Natural killer cell (primary cell): ENCODE data around the gene IQCC. TPM values are rescaled to one million over a fixed set of nuclear protein-coding genes. Genes with fewer than 3 reads are reported as not detected.

Source experiments
- ATAC-seq, 3 donors: fragments of 150-1000 bp in 2 of 3; fragments of 200-7000 bp in 1 of 3; cut with Tn5 transposase; 1 replicate in 1 of 3; 2 replicates in 2 of 3; pipeline ENCODE4 v1.10.0; 2021; ENCODE audit warnings: mild to moderate bottlenecking in 2 of 3, moderate library complexity in 2 of 3
- DNase-seq, 2 donors: peaks; one replicate each; pipeline versions ENCODE4 v3.0.0 to v3.0.0-alpha.2; 2013 to 2021; ENCODE audit warnings: mixed read lengths in 1 of 2
- H3K27ac ChIP-seq: one replicate; pipeline ENCODE4 v1.5.1; 2013; ENCODE audit warnings: mild to moderate bottlenecking, low read length
- H3K27me3 ChIP-seq: one replicate; pipeline ENCODE4 v1.6.1; 2013; ENCODE audit warnings: low read length; ENCODE audit not compliant: control insufficient read depth, insufficient read depth
- H3K36me3 ChIP-seq: one replicate; pipeline ENCODE4 v1.6.1; 2013; ENCODE audit warnings: low read length; ENCODE audit not compliant: control insufficient read depth, insufficient read depth
- H3K4me1 ChIP-seq: one replicate; pipeline ENCODE4 v1.6.1; 2013; ENCODE audit warnings: low read length; ENCODE audit not compliant: control insufficient read depth, insufficient read depth
- H3K4me3 ChIP-seq: one replicate; pipeline ENCODE4 v1.5.1; 2013; ENCODE audit warnings: low read length
- H3K9me3 ChIP-seq: one replicate; pipeline ENCODE4 v1.6.1; 2013; ENCODE audit warnings: low read length; ENCODE audit not compliant: control insufficient read depth, insufficient read depth
- H3K27ac Mint-ChIP-seq, 2 donors: one replicate each; pipeline ENCODE4 v1.8.0; 2022; ENCODE audit warnings: mild to moderate bottlenecking in 2 of 2, mixed read lengths in 2 of 2, moderate library complexity in 1 of 2
- H3K27me3 Mint-ChIP-seq, 2 donors: one replicate each; pipeline ENCODE4 v1.8.0; 2022; ENCODE audit warnings: low read depth in 2 of 2, mixed read lengths in 2 of 2
- H3K36me3 Mint-ChIP-seq: one replicate; pipeline ENCODE4 v1.8.0; 2022; ENCODE audit warnings: mixed read lengths
- H3K4me1 Mint-ChIP-seq, 2 donors: one replicate each; pipeline ENCODE4 v1.8.0; 2022; ENCODE audit warnings: mixed read lengths in 2 of 2
- H3K4me3 Mint-ChIP-seq: one replicate; pipeline ENCODE4 v1.8.0; 2022; ENCODE audit warnings: mild to moderate bottlenecking, moderate library complexity, mixed read lengths
- H3K9me3 Mint-ChIP-seq, 2 donors: one replicate each; pipeline ENCODE4 v1.8.0; 2022; ENCODE audit warnings: mixed read lengths in 2 of 2
- WGBS: methylation state at CpG from one replicate; pipeline ENCODE4 v1.1.7; 2013; ENCODE audit warnings: missing lambda C conversion rate; ENCODE audit not compliant: insufficient coverage; 5-methylcytosine and 5-hydroxymethylcytosine counted together
- intact Hi-C: fragments of 100-400 bp; cut with micrococcal nuclease; formaldehyde crosslinking; loops from one replicate; pipeline ENCODE4 v1.14.2; 2022
- total RNA-seq, 4 donors: library from RNA; stranded (reverse); fragments of 120-200 nt in 1 of 4; gene quantifications; one replicate each; pipeline versions ENCODE4 v1.2.3 to v1.2.4, GENCODE V29; 2013 to 2022
- TF ChIP-seq, protein P1 (sequence below): fragments of 200-600 bp; IDR thresholded peaks from one replicate; pipeline ENCODE4 v1.8.0; 2022; ENCODE audit warnings: antibody characterized with exemption

IQCC gene
- total RNA-seq, 3 donors from 2014 or later (not counting 1 experiment from before 2014, with no cell fraction given): 1.8 to 3.5 (median 3.3) TPM

DNA sequence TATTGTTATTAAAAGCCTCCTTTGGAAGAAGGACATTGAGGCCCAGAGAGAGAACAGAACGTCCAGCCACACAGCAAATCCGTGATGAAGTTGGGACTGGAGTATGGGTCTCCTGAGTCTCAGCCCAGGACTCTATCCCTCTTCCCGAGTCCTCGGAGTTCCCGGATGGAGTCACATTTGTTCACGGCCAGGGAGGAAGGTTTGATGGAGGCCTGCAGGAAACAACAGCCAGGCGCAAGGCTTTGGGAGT lies 26.4 kb upstream of the IQCC start:
- H3K27me3 ChIP-seq: no peaks in the 10 kb centered on the region
- H3K27ac ChIP-seq: peak overlapping the region; percentile 80
- H3K36me3 ChIP-seq: peaks cover 2% of the 10 kb centered on the region
- H3K4me1 Mint-ChIP-seq: peaks cover 35 to 38% of the 10 kb centered on the region in 2 donors
- 36% methylated on average over 7 of the region's 7 CpGs for WGBS
- ATAC-seq: no peak
- no peaks in the 10 kb centered on the region for H3K36me3 Mint-ChIP-seq
- intact Hi-C loops: loop anchor here (1.0 to 5.0 kb wide), 3 partner anchors 22 to 72 kb away; partner anchors contain the start of genes EIF3I, KPNA6 and TMEM234
- H3K27me3 Mint-ChIP-seq: no peaks in the 10 kb centered on the region
- peak overlapping the region; percentile 95 for H3K4me3 Mint-ChIP-seq
- H3K9me3 Mint-ChIP-seq: no peaks in the 10 kb centered on the region
- H3K9me3 ChIP-seq: no peaks in the 10 kb centered on the region
- H3K27ac Mint-ChIP-seq: peak overlapping the region; percentile 95 to 98
- no peak for DNase-seq
- peak overlapping the region; percentile 70 for H3K4me3 ChIP-seq
- TF ChIP-seq, protein P1, sequence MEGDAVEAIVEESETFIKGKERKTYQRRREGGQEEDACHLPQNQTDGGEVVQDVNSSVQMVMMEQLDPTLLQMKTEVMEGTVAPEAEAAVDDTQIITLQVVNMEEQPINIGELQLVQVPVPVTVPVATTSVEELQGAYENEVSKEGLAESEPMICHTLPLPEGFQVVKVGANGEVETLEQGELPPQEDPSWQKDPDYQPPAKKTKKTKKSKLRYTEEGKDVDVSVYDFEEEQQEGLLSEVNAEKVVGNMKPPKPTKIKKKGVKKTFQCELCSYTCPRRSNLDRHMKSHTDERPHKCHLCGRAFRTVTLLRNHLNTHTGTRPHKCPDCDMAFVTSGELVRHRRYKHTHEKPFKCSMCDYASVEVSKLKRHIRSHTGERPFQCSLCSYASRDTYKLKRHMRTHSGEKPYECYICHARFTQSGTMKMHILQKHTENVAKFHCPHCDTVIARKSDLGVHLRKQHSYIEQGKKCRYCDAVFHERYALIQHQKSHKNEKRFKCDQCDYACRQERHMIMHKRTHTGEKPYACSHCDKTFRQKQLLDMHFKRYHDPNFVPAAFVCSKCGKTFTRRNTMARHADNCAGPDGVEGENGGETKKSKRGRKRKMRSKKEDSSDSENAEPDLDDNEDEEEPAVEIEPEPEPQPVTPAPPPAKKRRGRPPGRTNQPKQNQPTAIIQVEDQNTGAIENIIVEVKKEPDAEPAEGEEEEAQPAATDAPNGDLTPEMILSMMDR: no peak
- peaks cover 28% of the 10 kb centered on the region for H3K4me1 ChIP-seq

- H3K9me3 Mint-ChIP-seq: no peaks in the 10 kb centered on the region
- ATAC-seq (peak; percentile 86 to 93 (median 88)), DNase-seq (peak; percentile 87 to 92)
- TF ChIP-seq, protein P1: no peak
- peak within 1 kb of the TSS; percentile 80 for H3K27ac ChIP-seq
- H3K36me3 Mint-ChIP-seq: no peaks in the 10 kb centered on the region
- peak within 1 kb of the TSS; percentile 95 to 98 for H3K27ac Mint-ChIP-seq
- H3K36me3 ChIP-seq: peaks cover 7% of the 10 kb centered on the region
- peaks cover 35 to 43% of the 10 kb centered on the region in 2 donors for H3K4me1 Mint-ChIP-seq
- no peaks in the 10 kb centered on the region for H3K9me3 ChIP-seq
- peaks cover 28% of the 10 kb centered on the region for H3K4me1 ChIP-seq
- no peaks in the 10 kb centered on the region for H3K27me3 ChIP-seq
- H3K4me3 Mint-ChIP-seq: peak within 1 kb of the TSS; percentile 95
- intact Hi-C loops: loop anchor here (1.0 to 5.0 kb wide), 3 partner anchors 22 to 72 kb away; partner anchors contain the start of genes EIF3I, KPNA6 and TMEM234
- peak within 1 kb of the TSS; percentile 70 for H3K4me3 ChIP-seq
- under 1% methylated on average over 79 of the region's 79 CpGs for whole genome bisulfite sequencing
- no peaks in the 10 kb centered on the region for H3K27me3 Mint-ChIP-seq
These were observed 25.9 kb upstream of the IQCC start, which contains the start of gene TXLNA for GRCh38 chr1:32179443-32180185. Gene TXLNA (plus strand): TSS chr1:32179675. CDS start chr1:32180346, 671 bp downstream.

DNA sequence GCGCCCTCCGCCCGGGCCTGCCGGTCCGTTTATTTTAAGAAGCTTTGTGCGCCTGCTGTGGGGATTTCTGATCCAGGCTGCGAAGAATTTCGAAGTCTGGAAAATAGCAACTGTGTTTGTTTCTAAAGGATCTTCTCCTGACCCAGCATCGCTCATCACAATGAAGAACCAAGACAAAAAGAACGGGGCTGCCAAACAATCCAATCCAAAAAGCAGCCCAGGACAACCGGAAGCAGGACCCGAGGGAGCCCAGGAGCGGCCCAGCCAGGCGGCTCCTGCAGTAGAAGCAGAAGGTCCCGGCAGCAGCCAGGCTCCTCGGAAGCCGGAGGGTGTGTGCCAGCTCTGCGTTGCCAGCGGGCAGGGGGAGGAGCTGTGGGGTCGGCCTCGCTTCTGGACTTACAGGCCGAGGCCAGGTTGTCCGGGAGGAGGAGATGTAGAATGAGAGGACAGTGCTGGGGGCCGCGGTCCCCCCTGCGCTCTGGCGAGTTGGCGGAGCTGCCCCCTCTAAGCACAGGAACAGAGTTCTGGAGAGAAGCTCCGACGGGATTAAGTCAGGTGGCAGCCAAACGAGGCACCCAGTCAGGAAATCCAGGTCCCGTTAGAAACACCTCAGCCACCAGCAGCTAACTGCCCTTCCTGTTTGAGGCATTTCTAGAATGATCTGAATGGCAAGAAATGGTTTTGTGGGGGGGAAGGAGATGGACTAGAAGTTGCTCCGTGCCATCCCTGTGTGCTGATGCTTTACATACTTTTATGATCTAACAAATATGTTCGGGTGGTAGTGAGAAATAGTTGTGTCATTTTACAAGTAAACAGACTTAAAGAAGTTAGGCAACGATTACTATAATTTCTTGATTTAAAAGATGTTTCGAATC lies 25.0 kb upstream of the IQCC start:
- Mint-ChIP-seq H3K27ac (peak overlapping the region; percentile 95 to 98), H3K9me3 (no peaks in the 10 kb centered on the region), H3K36me3 (no peaks in the 10 kb centered on the region), H3K27me3 (no peaks in the 10 kb centered on the region), H3K4me3 (peak overlapping the region; percentile 95), H3K4me1 (peaks cover 40 to 49% of the 10 kb centered on the region in 2 donors)
- no peaks in the 10 kb centered on the region for H3K9me3 ChIP-seq
- peak; percentile 26 to 48 for DNase-seq
- intact Hi-C loops: no loop called here
- peaks cover 28% of the 10 kb centered on the region for H3K4me1 ChIP-seq
- peaks cover 13% of the 10 kb centered on the region for H3K36me3 ChIP-seq
- H3K4me3 ChIP-seq: peak overlapping the region; percentile 70
- TF ChIP-seq, protein P1: no peak
- 8% methylated on average over 35 of the region's 36 CpGs for WGBS
- peak in 2 of 3 donors; percentile 10 to 18 for ATAC-seq
- peak overlapping the region; percentile 80 for H3K27ac ChIP-seq
- H3K27me3 ChIP-seq: no peaks in the 10 kb centered on the region
